Fibroblast of lung (primary cell): ENCODE results near the gene TRIM16.
"Not testable (repeated sequence)": the region's sequence is repeated elsewhere in the genome, so short reads cannot be mapped to it uniquely, and the experiment has no call there.

ENCODE experiments used
- EZH2 ChIP-seq: IDR thresholded peaks from 2 replicates; pipeline ENCODE4 v1.5.1; 2012; ENCODE audit warnings: low read length, control low read depth, mild to moderate bottlenecking; ENCODE audit errors: missing control alignments
- TF ChIP-seq, protein P1 (sequence below), 2 donors: IDR thresholded peaks in 1 of 2; conservative IDR thresholded peaks in 1 of 2; 1 replicate in 1 of 2; 2 replicates in 1 of 2; pipeline ENCODE4 v1.5.1; 2011 to 2012; ENCODE audit warnings: low read length in 2 of 2, control low read depth in 1 of 2, inconsistent platforms in 1 of 2, low read depth in 1 of 2, mild to moderate bottlenecking in 1 of 2

DNA sequence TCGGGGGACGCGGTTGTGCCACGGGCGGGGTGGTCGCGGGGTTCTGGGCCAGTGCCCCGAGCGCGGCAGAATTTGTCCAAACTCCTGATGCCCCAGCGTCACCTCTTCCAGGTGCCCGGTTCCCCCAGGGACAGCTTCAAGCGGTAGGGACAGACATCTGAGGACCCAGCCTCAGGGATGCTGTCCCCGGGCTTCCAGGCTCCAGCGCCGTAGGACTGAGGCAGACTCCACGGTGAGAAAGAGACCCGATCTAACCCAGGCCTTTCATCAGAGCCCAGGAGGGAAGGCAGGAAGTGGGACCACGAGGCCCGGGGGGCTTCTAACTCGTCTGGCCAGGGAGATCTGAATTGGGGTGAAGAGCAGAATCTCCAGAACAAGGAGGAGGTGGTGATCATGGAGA, 15.8 kb upstream of the TRIM16 start:
- TF ChIP-seq EZH2, result not testable (repeated sequence)
- TF ChIP-seq, protein P1, sequence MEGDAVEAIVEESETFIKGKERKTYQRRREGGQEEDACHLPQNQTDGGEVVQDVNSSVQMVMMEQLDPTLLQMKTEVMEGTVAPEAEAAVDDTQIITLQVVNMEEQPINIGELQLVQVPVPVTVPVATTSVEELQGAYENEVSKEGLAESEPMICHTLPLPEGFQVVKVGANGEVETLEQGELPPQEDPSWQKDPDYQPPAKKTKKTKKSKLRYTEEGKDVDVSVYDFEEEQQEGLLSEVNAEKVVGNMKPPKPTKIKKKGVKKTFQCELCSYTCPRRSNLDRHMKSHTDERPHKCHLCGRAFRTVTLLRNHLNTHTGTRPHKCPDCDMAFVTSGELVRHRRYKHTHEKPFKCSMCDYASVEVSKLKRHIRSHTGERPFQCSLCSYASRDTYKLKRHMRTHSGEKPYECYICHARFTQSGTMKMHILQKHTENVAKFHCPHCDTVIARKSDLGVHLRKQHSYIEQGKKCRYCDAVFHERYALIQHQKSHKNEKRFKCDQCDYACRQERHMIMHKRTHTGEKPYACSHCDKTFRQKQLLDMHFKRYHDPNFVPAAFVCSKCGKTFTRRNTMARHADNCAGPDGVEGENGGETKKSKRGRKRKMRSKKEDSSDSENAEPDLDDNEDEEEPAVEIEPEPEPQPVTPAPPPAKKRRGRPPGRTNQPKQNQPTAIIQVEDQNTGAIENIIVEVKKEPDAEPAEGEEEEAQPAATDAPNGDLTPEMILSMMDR (conservative IDR thresholded peaks at IDR 0.05 in 1 of 2, IDR thresholded peaks at IDR 0.05 in 1 of 2; ENCODE audit: low read depth in 1 of 2, low read length in 2 of 2), result not testable (repeated sequence)
